HG03521 (cell line): ENCODE data around the gene LIMA1.
"Not testable (repeated sequence)": the region's sequence is repeated elsewhere in the genome, so short reads cannot be mapped to it uniquely, and the experiment has no call there.

Source experiments
- ATAC-seq: cut with Tn5 transposase; IDR thresholded peaks from one replicate; pipeline ENCODE4 v1.9.1; 2021; ENCODE audit warnings: mild to moderate bottlenecking, moderate library complexity; ENCODE audit not compliant: unreplicated experiment

The LIMA1 gene

DNA sequence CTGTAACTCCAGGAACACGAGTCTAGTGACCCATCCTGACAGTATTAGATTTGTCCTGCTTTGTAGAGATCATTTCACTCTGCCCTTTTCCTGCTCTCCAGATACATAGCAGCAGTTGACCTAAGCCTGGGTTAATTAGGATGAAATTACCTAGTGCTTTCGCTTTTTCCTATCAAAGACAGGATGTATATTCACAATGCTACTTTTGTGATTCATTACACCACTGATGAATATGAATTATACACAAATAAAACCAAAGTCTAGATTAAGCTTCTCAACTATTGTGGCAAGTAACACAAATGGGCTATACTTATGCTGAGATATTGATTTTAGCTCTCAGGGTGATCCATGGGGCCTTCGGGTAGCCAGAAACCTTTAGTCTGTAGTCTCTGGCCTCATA lies 134.0 kb downstream of the LIMA1 start:
- ATAC-seq = no peak

DNA sequence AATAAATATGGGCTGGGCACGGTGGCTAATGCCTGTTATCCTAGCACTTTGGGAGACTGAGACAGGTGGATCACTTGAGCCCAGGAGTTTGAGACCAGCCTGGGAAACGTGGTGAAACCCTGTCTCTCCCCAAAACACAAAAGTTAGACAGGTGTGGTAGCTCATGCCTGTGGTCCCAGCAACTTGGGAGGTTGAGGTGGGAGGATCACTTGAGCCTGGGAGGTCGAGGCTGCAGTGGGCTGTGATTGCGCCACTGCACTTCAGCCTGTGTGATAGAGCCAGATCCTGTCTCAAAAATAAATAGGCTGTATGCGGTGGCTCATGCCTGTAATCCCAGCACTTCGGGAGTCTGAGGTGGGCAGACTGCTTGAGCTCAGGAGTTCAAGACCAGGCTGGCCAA lies 135.3 kb downstream of the LIMA1 start:
- not testable (repeated sequence) for ATAC-seq

DNA sequence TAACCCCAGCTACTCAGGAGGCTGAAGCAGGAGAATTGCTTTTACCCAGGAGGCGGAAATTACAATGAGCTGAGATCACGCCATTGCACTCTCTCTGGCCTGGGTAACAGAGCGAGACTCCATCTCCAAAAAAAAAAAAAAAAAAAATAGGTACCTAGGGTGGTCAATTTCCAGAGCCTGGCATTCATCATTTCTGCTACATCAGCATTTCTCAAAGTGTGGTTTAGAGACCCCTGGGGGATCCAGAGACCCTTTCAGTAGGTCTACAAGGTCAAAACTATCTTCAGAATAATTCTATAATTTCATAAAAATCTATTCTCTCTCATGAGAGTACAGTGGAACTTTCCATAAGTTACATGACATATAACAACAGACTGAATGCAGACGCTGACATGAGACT lies 136.0 kb downstream of the LIMA1 start:
- ATAC-seq = no peak

DNA sequence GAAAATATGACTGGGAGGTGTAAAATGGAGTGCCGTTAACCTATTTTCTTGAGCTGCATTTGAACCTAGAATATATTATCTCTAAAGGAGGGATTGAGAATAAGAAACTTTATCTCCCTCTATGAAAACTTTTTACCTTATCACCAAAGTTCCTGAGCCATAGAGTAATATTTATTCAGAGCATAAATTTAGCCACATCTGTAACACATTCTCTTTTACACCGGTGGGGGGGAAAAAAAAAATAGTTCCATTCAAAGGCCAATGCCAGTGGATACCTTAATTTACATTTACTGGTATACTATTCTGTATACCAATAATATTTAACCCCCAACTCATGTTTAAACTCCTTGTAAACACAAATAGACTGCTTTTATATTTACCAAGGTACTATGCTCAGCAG lies 137.9 kb downstream of the LIMA1 start:
- no peak for ATAC-seq

DNA sequence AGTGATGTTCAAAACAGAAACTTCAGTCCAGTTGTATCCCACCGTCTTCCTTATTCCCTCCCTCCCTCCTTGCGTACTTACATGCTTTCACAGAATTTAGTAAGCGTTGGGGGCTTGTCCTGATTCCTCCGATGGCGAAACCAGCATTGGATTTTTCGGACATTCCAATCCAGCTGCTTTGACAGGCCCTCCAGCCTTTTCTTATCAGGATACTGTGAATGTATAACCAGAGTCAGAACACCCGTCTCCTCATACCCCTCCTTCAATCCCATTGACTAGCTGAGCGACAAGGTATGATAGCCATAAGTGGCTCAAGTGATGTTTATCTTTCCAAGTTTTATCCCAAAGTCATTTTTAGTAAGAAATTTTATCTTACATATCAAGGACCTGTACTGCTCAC lies 140.3 kb downstream of the LIMA1 start:
- no peak for ATAC-seq

DNA sequence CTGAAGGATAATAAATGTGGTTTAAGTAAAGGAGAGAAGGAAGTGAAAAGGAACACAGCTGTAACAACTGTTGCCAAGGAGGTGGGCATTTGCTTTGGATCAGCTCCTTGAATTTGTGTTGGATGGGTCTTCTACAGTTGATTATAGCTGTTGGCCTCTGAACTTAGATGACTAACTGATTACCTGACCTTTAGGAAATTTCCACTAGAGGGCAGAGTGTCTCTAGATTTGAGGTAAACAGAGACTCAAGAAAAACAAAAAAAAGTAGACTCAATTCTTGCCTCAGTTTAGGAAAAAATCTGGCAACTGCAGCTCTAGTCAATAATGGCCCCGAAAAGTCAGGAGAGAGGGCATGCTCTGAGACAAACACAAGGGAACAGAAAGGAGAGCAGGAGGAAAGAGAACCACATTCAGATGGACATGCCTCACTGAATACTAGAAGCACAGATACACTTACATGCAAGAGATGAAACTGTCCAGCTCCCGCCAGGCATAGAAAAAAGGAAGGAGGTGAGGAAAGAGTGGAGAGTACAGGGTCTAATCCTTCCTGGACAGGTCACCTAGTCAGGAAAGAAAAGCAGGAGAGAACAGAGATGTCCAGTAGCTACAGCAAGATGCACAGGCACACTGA lies 150.7 kb downstream of the LIMA1 start:
- no peak for ATAC-seq

DNA sequence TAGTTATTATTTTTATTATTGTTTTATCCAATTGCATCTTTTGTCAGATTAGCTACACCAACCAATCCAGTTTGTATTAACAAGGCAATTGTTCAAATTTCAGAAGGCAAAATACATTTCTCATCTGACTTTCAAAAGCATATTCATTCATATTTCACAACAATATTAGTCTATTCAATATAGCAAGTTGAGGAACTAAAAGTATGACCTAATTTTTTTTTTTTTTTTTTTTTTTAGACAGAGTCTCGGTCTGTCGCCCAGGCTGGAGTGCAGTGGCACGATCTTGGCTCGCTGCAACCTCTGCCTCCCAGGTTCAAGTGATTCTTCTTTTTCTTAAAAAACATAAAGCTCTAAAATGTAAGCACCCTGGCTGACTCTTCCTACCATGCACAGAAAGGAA lies 154.0 kb downstream of the LIMA1 start:
- no peak for ATAC-seq

DNA sequence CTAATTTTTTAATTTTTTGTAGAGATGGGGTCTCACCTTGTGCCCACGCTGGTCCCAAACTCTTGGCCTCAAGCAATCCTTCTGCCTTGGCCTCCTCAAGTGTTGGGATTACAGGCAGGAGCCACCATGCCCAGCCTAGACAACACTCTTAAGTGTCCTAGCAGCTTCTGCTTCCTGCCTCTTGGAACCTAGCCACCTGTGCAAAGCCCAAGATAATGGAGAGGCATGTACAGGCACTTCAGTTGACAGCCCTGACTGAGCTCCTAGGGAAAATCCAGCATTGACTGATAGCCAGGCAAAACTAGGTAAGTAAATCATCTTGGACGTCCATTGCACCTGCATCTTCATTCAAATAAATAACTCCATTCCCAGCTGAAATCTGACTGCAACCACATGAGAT lies 155.8 kb downstream of the LIMA1 start:
- no peak for ATAC-seq
